GM12872 (cell line): ENCODE data around the gene PABPN1.

ENCODE experiments used
- TF ChIP-seq, protein P1 (sequence below): IDR thresholded peaks from 3 replicates; pipeline ENCODE4 v1.5.1; 2011; ENCODE audit warnings: low read depth, mild to moderate bottlenecking, low read length, moderate library complexity; ENCODE audit not compliant: insufficient read depth

The PABPN1 gene

DNA sequence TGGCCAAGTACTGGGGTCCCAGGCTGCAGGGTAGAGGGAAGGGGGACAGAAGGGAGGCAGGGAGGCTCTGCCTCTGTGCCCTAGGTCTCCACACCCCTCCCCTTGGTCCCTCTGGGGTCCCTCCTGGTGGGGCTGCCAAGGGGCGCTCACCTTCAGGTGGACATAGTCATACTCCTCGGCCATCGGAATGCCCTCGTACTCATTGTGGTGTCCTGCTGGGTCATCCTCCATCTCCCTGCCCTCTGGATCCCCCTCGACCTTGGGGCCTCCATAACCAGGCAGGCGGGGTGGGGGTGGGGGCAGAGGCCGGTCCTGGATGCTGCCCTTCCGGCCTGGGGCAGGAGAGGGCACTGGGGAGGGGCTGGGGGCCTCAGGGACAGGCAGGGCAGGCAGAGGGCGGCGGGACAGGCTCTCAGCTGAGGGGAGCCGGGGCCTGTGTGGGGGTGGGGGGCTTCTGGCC is 37.9 kb downstream of the PABPN1 start:
- TF ChIP-seq, protein P1, sequence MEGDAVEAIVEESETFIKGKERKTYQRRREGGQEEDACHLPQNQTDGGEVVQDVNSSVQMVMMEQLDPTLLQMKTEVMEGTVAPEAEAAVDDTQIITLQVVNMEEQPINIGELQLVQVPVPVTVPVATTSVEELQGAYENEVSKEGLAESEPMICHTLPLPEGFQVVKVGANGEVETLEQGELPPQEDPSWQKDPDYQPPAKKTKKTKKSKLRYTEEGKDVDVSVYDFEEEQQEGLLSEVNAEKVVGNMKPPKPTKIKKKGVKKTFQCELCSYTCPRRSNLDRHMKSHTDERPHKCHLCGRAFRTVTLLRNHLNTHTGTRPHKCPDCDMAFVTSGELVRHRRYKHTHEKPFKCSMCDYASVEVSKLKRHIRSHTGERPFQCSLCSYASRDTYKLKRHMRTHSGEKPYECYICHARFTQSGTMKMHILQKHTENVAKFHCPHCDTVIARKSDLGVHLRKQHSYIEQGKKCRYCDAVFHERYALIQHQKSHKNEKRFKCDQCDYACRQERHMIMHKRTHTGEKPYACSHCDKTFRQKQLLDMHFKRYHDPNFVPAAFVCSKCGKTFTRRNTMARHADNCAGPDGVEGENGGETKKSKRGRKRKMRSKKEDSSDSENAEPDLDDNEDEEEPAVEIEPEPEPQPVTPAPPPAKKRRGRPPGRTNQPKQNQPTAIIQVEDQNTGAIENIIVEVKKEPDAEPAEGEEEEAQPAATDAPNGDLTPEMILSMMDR: no peak

DNA sequence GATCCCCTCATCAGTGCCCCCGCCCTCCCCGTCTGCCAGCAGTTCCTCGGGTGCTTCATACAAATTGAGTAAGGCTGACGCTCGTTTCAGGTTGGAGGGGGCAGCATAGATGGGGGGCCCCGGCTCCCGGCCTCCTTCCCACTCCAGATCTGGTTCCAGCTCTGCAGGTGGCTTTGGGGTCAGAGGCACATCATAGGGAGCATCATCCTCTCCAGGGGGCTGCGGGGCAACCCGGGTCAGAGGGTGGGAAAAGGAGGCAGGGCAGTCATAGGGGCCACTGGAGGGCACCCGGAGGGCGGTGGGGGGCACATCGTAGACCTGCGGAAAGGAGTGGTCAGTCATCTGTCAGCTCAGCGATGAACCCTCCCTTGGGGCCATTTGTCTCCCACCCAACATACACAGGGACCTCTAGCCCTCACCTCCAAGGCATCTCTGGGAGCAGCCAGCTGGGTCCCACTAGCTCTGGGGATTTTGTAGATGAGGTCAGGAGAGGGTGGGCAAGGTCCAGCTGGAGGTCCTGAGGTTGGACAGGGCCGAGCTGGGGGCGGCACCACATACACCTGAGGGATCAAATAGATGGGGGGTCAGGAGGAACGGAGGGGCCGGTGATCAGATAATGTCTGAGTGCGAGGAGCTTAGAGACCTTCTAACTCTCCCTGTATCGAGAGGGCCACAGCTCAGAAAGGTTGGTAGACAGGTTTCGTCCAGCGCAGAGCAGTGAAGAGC is 38.6 kb downstream of the PABPN1 start:
- TF ChIP-seq, protein P1: no peak

DNA sequence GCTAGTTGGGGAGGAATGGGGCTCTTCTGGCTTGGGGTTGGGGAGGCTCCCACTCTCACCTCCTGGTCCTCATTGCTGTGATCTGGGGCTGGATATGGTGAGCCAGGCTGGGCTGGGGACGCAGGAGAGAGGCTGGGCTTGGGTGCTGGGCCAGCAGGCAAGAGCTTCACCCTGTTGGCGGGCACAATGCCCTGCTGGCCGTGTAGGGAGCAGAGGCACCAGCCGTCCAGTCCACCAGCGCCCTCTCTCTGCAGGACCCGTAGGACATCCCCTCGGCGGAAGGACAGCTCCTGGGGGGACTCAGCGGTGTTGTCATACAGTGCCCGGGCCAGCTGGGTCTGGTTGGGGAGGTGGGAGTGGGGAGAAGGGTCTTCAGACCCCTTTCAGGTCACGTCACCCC is 39.2 kb downstream of the PABPN1 start:
- TF ChIP-seq, protein P1: no peak

DNA sequence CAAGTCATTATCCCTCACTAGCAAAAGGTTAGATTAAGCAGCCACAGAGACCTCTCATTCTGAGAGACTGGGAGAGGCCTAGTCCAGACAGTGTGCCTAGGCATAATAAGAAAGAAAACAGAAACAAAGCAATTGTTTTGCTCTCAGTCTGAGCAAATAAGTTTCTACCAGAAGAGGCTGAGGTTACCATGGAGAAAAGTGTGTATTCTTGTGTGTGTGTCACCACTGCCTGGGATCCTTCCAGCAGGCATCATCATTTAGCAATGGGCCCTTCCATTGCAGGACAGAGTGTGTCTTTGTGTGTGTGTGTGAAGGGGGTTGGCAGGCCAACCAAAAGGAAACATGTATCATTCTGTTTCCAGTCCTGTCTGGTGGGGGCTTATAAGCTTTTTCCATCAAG is 40.1 kb downstream of the PABPN1 start:
- TF ChIP-seq, protein P1: no peak

DNA sequence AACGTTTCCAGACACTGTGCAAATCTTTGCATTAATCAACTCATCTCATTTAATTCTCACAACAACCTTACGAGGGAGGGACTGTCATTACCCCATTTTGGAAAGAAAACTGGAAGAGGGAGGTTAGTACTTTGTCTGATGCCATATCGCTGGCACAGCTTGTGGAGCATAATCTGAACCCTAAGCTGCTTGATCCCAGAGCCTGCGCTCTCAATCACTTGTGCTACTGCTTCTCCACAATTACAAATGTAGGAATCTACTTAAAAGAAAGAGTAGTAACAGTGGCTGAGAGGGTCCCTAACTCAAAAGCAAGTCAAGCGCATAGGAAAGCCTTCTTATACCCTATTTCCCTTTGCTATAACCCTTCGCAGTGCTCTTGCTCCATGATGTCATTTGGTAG is 40.5 kb downstream of the PABPN1 start:
- TF ChIP-seq, protein P1: no peak

DNA sequence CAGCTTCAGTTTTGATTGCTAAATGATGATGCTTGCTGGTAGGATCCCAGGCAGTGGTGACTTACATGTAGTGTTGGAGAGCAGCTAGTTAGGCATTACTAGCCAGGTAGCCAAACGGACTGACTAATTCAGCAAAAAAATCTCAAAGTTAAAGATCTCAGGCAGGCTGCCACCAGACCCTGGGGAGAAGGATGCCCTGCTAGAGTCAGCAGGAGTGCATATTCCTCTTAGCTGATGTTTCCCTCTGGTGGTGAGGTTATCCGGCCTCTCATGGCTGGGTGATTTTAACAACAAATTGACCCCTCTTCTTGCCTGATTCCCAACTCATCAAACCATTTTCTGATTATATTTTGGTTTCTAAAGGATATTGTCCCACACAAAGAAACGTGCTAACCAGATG is 40.9 kb downstream of the PABPN1 start:
- TF ChIP-seq, protein P1: no peak

DNA sequence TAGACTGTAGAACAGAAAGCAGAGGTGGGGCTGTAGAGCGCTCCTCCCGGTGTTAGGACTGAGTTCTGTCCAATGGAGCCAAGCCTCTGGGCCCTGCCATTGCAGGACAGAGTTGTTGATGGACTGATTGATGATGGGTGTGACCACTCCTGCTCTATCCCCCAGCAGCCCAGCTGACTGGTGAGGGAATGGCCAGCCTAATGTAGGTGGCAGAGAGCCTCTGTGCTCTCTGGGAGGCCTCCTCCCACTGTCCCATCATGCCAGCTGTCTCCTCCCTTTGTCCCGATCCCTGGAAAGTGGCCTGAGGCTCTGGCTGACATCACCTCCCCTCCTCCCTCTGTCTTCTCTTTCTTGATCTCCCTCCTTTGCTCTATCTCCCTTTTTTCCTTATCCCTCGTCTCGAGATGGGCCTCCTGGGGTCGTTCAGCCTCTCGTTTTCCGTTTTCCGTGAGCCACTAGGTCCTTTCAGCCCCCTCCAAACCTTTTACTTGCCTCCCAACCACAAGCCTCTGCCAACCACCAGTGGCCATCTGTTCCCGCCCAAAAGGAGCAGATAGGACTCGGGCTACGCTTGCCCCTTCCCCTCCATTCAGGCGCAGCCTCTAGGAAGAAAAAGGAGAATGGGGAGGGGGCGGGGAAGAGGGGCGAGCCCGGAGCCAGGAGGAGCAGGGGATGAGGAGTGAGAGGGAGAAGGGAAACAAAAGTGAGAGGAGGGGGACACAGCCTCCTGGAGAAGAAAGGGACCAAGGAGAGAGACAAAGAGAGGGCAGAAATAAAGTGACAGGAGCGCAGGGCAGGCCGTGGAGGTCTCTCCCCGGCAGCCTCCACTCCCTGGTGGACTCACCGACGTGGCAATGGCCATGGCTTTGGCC is 43.1 kb downstream of the PABPN1 start:
- TF ChIP-seq, protein P1: no peak
